Mucosa of gallbladder (tissue), 1 donor: ENCODE measurements around the gene GLP1R. TPM values are rescaled to one million over a fixed set of nuclear protein-coding genes. Genes with fewer than 3 reads are reported as not detected.
A peak's percentile ranks its signal among the peaks of the same experiment; 100 is the strongest.
"Not testable (repeated sequence)": the region's sequence is repeated elsewhere in the genome, so short reads cannot be mapped to it uniquely, and the experiment has no call there.

Experiments used
- DNase-seq: peaks from one replicate; pipeline ENCODE4 v3.0.0-alpha.2; 2020; ENCODE audit warnings: low spot score
- total RNA-seq: library from RNA; stranded (reverse); gene quantifications from one replicate; pipeline ENCODE4 v1.2.1, GENCODE V29; 2021
- donor health status: DM: no; HTN: no; CAD: no.

GLP1R gene
- total RNA-seq, 1 donor from 2014 or later = 0.06 TPM

GRCh38 chr6:39128106-39128505, 79.5 kb downstream of the GLP1R start:
- DNase-seq = no peak

- DNase-seq = no peak
These were observed 80.3 kb downstream of the GLP1R start for GRCh38 chr6:39128832-39129231.

GRCh38 chr6:39130691-39131090, 82.1 kb downstream of the GLP1R start:
- DNase-seq = no peak

GRCh38 chr6:39134761-39135160, 86.2 kb downstream of the GLP1R start:
- not testable (repeated sequence) for DNase-seq

GRCh38 chr6:39136207-39136606, 87.6 kb downstream of the GLP1R start:
- DNase-seq = not testable (repeated sequence)

- peak; percentile 46 for DNase-seq
These were observed 88.7 kb downstream of the GLP1R start for GRCh38 chr6:39137245-39137644.

Other genes with a start within 250 kb of the GLP1R start
- 15.9 TPM for gene SAYSD1, start 66.4 kb downstream of the GLP1R start, total RNA-seq
- gene KCNK5, start 180.7 kb downstream of the GLP1R start, total RNA-seq = 242 TPM